Measurements from ENCODE around the gene AP5Z1.

AP5Z1 gene

GRCh38 chr7:4824120-4824775 lies 48.8 kb downstream of the AP5Z1 start:
- DNase-seq, result no peak
- in situ Hi-C loops (cut with HindIII; ENCODE audit: low pct_ligation_motif_present, low pct_unique_long_range_greater_than_20kb, low sequenced_read_pairs), result no loop called here

- in situ Hi-C loops (cut with HindIII; ENCODE audit: low pct_ligation_motif_present, low pct_unique_long_range_greater_than_20kb, low sequenced_read_pairs), result no loop called here
- no peak for DNase-seq
Observed at GRCh38 chr7:4825081-4825480, 49.7 kb downstream of the AP5Z1 start.

DNA sequence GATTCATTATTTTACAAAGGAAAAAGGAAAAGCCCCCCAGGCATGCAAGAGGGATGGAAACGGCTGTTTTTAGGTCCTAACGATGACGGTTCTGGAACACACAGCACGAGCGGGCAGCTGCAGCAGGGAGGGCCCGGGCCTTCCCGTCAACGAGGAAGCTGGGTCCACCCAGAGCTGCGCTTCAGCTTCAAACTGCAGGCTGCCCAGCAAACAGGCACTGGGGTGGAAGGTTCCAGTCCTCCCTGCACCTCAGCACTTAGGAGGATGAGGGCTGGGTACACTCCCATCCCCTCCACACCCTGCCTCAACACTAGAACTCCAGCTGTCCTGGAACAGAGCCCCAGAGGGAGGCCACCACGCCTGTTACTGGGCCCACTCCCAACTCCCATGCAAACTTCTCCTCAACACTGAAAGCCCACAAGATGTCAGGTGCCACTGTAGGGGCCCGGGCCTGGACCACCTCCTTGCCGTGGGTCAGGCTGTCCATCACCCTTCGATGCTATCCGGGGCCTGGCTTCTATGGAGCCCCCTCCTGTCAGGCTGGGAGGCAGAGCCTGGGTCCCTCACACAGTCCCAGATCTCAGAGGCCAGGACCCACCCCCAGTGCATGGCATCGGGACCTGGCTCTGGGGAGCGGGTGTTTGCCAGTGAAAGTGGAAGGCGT lies 53.4 kb downstream of the AP5Z1 start:
- in situ Hi-C loops (cut with HindIII; ENCODE audit: low pct_ligation_motif_present, low pct_unique_long_range_greater_than_20kb, low sequenced_read_pairs), result no loop called here
- no peak for DNase-seq

DNA sequence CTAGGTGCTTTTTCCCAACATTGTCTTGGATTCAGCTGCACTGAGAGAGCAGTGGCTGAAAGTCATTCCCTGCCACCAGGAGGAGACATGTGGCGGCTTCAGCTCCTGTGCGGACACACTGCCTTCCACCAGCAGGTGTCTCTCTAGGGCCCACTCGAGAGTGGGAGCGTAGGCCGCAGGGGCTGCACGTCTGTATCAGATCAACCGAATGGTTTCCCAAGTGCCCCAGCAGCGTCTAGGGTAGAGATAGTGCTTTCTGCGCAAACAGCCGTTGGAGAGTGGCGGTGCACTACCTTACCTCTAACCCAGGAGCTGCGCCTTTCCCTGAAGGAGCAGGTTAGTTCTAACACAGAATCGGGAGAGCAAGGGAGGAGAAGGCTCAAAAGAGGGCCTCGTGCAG lies 54.8 kb downstream of the AP5Z1 start:
- in situ Hi-C loops (cut with HindIII; ENCODE audit: low pct_ligation_motif_present, low pct_unique_long_range_greater_than_20kb, low sequenced_read_pairs), result no loop called here
- DNase-seq, result peak; percentile 71

- DNase-seq, result no peak
- in situ Hi-C loops (cut with HindIII; ENCODE audit: low pct_ligation_motif_present, low pct_unique_long_range_greater_than_20kb, low sequenced_read_pairs), result no loop called here
Observed at GRCh38 chr7:4831723-4832495, 56.5 kb downstream of the AP5Z1 start.

- in situ Hi-C loops (cut with HindIII; ENCODE audit: low pct_ligation_motif_present, low pct_unique_long_range_greater_than_20kb, low sequenced_read_pairs), result no loop called here
- DNase-seq, result no peak
Observed at GRCh38 chr7:4832711-4833110, 57.3 kb downstream of the AP5Z1 start.

GRCh38 chr7:4833176-4833575 lies 57.8 kb downstream of the AP5Z1 start:
- no peak for DNase-seq
- in situ Hi-C loops (cut with HindIII; ENCODE audit: low pct_ligation_motif_present, low pct_unique_long_range_greater_than_20kb, low sequenced_read_pairs), result no loop called here

GRCh38 chr7:4833691-4834600 lies 58.5 kb downstream of the AP5Z1 start:
- DNase-seq, result no peak
- in situ Hi-C loops (cut with HindIII; ENCODE audit: low pct_ligation_motif_present, low pct_unique_long_range_greater_than_20kb, low sequenced_read_pairs), result no loop called here

GRCh38 chr7:4834601-4835397 lies 59.4 kb downstream of the AP5Z1 start:
- in situ Hi-C loops (cut with HindIII; ENCODE audit: low pct_ligation_motif_present, low pct_unique_long_range_greater_than_20kb, low sequenced_read_pairs), result no loop called here

GRCh38 chr7:4835398-4836205 lies 60.2 kb downstream of the AP5Z1 start:
- in situ Hi-C loops (cut with HindIII; ENCODE audit: low pct_ligation_motif_present, low pct_unique_long_range_greater_than_20kb, low sequenced_read_pairs), result no loop called here
- DNase-seq, result no peak

More at GRCh38 chr7:4834601-4835397, 59.4 kb downstream of the AP5Z1 start:
- DNase-seq, result no peak

DNA sequence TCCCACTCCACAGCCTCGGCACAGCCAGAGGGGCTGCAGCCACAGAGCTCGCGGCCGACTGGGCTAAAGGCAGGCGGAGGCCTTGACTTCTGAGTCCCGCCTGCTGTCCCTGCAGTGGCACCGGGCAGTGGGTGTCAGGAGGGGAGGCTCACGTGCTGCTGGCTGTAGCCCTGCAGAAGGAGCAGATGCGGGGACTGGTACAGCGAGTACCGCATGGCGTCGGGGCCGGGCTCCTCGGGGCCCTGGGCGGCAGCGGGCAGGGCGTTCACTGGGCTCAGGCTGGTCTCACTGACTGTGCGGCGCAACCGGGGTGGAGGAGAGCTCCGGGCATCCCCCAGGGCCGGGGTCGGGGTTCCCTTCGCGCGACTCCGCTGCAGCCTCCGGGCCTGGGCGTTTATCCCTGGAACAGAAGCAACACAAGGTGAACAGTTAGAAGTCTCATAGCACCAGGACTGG lies 60.8 kb downstream of the AP5Z1 start:
- DNase-seq, result no peak
- in situ Hi-C loops (cut with HindIII; ENCODE audit: low pct_ligation_motif_present, low pct_unique_long_range_greater_than_20kb, low sequenced_read_pairs), result no loop called here

DNA sequence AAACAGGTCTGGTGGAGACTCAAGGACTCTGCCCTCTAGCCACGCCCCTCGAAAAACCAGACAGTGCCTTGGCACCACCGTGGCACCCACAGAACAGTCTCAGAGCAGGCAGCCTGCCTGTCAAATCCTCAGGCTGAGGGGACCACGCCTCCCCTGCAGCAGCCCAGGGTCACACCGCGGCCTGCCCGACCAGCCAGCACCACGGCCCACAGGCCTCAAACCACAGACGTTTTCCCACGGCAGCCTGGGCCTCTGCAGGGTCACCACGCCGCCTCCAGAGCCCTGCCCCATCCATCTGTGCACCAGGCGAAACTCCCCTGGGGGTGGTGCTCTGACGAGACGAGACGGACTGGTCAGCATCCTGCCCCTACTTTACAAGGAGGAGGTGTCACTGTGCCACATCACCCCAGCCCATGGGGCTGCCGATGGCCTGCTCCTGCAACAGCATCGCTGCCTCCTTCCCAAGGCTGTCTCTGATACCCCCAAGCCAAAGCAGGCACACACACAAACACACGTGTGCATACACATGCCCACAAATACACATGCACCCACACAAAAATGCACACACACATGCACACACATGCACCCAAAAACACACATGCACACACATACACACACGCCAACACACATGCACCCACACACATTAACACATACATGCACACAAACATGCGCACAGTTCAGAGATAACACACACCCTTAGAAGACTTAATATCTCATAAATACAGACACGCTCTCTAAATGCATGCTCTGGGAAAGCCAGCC lies 61.8 kb downstream of the AP5Z1 start:
- DNase-seq, result no peak
- in situ Hi-C loops (cut with HindIII; ENCODE audit: low pct_ligation_motif_present, low pct_unique_long_range_greater_than_20kb, low sequenced_read_pairs), result no loop called here

DNA sequence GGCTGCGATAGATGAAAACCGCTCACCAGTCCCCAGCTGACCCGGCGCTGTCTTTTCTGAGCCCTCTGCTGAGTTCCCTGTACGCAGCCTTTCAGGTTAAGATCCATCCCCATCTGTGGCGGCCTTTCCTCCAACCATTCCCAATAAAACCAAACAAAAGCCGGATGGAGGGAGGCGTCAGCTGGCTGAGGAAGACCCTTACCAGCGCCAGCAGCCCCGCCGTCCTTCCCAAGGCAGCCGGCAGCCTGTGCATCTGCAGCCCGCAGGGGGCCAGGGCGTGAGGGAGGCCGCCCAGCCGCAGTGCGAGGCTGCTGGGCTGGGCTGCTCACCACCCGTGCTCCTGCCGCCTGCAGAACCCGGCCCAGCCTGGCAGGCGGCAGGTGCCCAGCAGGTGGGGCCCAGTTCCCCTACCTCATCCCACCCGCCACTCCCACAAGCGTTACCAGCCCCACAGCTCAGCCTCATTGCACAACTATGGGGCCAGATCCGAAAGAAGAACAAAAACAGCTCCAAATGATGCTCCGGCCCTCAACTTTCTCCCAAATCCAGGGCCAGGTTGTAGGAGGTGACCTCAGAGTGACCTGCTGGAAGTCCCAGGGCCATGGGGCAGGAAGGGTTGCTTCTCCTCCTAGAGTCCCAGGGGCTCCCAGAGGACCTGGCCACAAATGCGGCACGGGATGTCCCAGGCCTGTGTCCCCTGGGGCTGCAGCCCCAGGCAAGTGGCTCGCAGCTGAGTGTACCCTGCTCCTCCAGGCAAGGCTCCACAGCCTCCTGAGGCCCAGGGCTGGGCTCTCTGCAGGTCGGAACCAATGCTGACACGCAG lies 62.6 kb downstream of the AP5Z1 start:
- no peak for DNase-seq
- in situ Hi-C loops (cut with HindIII; ENCODE audit: low pct_ligation_motif_present, low pct_unique_long_range_greater_than_20kb, low sequenced_read_pairs), result no loop called here

DNA sequence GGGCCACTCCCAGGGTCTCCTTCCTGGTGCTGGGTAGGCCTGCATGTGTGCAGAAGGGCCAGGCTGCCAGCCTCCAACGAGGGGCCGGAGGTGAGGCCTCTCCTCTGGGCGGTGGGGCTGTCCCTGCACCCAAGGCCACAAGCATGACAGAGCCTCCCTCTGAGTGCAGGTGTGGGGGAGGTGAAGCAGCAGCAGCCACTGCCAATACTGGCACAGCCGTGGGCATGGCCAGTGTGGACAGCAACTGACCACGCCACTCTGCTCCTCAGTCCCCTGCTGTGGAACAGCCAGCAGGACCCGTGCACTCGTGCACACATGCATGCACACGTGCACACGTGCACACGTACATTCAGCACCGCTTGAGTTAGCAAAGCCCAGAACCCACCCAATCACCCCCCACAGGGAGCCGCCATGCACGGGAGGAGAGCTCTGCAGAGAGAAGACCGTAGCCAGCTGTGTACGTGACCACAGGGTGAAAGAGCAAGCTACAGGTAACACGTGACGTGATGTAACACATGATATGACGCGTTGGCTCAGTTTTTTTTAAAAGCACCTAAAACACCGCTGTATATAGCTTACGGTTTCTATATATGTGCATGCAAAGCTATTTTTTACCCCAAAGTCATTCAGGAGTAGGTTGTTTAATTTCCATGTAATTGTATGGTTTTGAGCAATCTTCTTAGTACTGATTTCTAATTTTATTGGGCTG lies 63.4 kb downstream of the AP5Z1 start:
- in situ Hi-C loops (cut with HindIII; ENCODE audit: low pct_ligation_motif_present, low pct_unique_long_range_greater_than_20kb, low sequenced_read_pairs), result no loop called here
- DNase-seq, result no peak

GRCh38 chr7:4840079-4840501 lies 64.7 kb downstream of the AP5Z1 start:
- no peak for DNase-seq
- in situ Hi-C loops (cut with HindIII; ENCODE audit: low pct_ligation_motif_present, low pct_unique_long_range_greater_than_20kb, low sequenced_read_pairs), result no loop called here

Measured in ACHN (cell line).